SH-SY5Y (cell line): ENCODE results near the gene PPP2R2B.

Source experiments
- GATA2 ChIP-seq: IDR thresholded peaks from 2 replicates; pipeline ENCODE4 v1.6.1; 2011; ENCODE audit warnings: mild to moderate bottlenecking, low read depth, low read length
- GATA3 ChIP-seq: IDR thresholded peaks from 2 replicates; pipeline ENCODE4 v1.6.1; 2011; ENCODE audit warnings: low read depth, mild to moderate bottlenecking, low read length, moderate library complexity

GRCh38 chr5:146884066-146884626 is 5.6 kb upstream of the PPP2R2B start:
- TF ChIP-seq GATA3 (no peak), GATA2 (no peak)
